T-helper 2 cell treated with Interferon-gamma antibody and Interleukin-4, amounts not matched to agents 100 ng/mL and 5 ng/mL, for 36 hours (primary cell): ENCODE results near the gene PTPN12. TPM values are rescaled to one million over a fixed set of nuclear protein-coding genes. Genes with fewer than 3 reads are reported as not detected.
"Not testable (repeated sequence)": the region's sequence is repeated elsewhere in the genome, so short reads cannot be mapped to it uniquely, and the experiment has no call there.

ENCODE experiments used
- intact Hi-C: fragments of 100-400 bp; cut with micrococcal nuclease; formaldehyde crosslinking; loops from one replicate; pipeline ENCODE4 v1.15.1; 2023
- total RNA-seq: library from RNA; stranded (reverse); gene quantifications from 2 replicates; pipeline ENCODE4 v1.2.3, GENCODE V29; 2022

The PTPN12 gene
- total RNA-seq, 1 donor from 2014 or later = 17.4 TPM

DNA sequence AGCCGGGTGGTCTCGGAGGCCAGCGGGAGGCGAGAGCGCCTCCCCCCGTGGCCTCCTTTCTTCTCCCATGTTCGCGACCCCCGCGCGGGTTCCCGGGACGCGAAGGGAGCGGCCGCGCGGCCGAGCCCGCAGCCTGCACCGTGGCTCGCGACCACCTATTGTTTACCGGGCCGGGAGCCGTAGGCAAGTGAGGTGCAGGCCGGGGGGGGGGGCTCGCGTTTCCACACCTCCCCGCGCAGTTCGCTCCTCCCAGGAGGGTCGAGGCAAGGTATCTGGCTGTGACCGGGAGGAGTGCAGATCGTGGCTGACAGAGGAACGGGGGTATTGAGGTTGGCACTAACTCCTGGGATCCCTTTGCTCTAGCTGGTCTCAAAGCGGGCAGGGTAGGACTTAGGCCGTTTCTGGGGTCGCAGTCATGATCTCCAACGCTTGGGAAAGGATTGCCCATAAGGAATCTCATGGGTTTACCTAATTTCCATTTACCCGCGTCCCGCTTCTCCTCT is 734 bp downstream of the PTPN12 start:
- intact Hi-C loops = loop anchor here (1.0 to 5.0 kb wide), 3 partner anchors 122 to 1145 kb away; partner anchors contain the start of genes CCDC146 and GSAP

- intact Hi-C loops = loop anchor here (5.0 kb wide), 1 partner anchor 416 kb away; the partner anchor contains the start of gene CCDC146
These were observed 1.5 kb downstream of the PTPN12 start for GRCh38 chr7:77538281-77539212.

GRCh38 chr7:77540402-77540822 is 3.3 kb downstream of the PTPN12 start:
- intact Hi-C loops = no loop called here

- intact Hi-C loops = not testable (repeated sequence)
These were observed 3.9 kb downstream of the PTPN12 start for GRCh38 chr7:77540993-77541392.

- intact Hi-C loops = no loop called here
These were observed 5.3 kb downstream of the PTPN12 start for GRCh38 chr7:77542409-77542808.

DNA sequence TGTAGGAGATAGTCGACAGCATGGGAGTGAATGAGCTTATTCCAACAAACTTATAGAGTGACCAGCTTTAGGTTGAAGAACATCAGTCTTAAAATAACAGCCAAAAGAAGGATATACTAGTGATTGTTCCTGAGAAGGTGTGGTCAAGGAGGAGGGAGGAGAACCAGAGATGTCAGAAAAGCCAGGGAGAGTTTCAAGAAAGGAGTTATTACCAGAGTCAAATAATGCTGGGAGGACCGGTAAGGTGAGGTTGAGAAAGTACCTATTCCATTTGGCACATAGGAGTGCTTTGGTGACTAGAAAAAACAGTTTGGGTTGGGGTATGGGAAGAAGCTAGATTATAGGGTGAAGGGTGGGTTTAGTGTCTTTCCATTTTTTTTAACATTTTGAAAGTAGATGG is 5.8 kb downstream of the PTPN12 start:
- intact Hi-C loops = no loop called here

DNA sequence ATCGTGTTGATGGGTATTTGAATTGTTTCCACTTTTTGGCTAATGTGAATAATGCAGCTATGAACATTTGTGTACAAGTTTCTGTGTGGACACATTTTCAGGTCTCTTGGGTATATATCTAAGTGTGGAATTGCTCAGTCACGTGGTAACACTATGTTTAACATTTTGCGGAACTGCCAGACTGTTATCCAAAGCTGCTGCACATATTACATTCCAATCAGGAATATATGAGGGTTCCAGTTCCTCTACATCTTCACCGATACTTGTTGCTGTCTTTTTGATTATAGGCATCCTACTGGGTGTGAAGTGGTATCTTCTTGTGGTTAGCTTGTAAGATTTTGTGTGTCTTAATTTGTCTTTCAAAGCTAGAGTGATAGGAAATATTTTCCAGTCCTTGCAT is 6.8 kb downstream of the PTPN12 start:
- intact Hi-C loops = no loop called here

GRCh38 chr7:77544518-77544917 is 7.4 kb downstream of the PTPN12 start:
- intact Hi-C loops = no loop called here

- intact Hi-C loops = no loop called here
These were observed 11.1 kb downstream of the PTPN12 start for GRCh38 chr7:77548206-77548605.

GRCh38 chr7:77549106-77549870 is 12.2 kb downstream of the PTPN12 start:
- intact Hi-C loops = no loop called here

DNA sequence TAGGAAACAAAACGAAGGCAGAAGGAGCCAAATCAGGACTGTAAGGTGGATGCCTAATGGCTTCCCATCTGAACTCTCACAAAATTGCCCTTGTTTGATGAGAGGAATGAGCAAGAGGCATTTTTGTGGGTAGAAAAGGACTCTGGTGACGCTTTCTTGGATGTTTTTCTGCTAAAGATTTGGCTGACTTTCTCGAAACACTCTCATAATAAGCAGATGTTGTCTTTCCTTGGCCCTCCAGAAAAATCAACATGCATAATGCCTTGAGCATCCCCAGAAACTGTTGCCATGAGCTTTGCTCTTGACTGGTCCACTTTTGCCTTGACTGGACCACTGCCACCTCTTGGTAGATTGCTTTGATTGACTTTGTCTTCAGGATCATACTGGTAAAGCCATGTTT is 13.5 kb downstream of the PTPN12 start:
- intact Hi-C loops = no loop called here

GRCh38 chr7:77553123-77553522 is 16.0 kb downstream of the PTPN12 start:
- intact Hi-C loops = no loop called here

DNA sequence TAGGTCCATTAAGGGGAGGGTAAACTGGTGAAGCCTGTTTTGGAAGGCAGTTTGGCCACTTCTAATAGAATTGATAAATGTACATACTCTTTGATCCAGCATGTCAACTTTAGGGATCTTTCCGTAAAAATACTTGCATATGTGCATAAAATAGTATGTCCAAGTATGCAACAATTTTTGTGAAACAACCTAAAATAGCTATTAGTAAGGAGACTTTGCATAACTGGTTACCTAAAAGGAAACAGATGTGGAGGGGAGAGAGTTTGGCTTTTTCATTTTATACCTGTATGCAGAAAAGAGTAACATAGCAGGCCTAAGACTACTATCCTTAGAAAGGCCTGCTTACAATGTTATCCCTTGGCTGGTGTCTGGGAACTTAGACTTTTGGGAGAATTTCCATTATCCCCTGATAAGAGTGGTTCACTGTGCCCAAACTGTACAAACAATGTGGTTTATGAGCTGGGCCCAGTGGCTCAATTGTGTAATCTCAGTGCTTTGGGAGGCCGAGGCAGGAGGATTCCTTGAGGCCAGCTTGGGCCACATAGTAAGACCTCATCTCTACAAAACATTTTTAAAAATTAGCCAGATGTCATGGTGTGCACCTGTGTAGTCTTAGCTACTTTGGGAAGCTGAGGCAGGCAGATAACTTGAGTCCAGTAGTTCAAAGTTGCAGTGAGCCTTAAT is 21.3 kb downstream of the PTPN12 start:
- intact Hi-C loops = no loop called here

GRCh38 chr7:77561352-77561751 is 24.3 kb downstream of the PTPN12 start:
- intact Hi-C loops = no loop called here

DNA sequence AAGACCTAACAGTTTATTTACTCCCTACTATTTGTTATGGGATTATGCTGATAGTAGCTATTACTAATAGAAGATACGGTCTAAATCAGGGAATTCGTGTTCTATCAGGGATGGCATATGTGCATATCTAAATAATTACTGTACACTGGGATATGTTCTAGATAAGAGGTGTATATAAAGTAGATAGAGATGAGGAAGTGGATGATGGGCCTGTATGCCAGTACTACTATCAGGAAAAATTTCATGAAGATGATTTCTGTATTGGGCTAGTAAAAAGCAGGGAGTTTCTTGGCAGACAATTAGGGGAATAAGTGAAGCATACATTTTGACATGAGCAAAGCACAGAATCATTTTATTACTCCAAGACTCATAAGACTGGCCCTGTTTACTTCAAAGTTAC is 26.2 kb downstream of the PTPN12 start:
- intact Hi-C loops = no loop called here

GRCh38 chr7:77565917-77566316 is 28.8 kb downstream of the PTPN12 start:
- intact Hi-C loops = no loop called here

DNA sequence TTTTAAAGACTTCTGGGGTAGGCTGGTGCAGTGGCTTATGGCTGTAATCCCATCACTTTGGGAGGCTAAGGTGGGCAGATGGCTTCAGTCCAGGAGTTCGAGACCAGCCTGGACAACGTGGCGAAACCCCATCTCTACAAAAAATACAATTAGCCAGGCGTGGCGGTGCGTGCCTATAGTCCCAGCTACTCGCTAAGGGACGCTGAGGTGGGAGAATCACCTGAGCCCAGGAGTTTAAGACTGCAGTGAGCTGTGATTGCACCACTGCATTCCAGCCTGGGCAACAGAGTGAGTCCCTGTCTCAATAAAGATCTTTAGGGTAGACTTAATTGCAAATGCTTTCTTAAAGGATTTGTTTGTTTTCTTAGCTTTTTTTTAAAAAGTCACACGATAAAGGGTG is 29.3 kb downstream of the PTPN12 start:
- intact Hi-C loops = no loop called here

DNA sequence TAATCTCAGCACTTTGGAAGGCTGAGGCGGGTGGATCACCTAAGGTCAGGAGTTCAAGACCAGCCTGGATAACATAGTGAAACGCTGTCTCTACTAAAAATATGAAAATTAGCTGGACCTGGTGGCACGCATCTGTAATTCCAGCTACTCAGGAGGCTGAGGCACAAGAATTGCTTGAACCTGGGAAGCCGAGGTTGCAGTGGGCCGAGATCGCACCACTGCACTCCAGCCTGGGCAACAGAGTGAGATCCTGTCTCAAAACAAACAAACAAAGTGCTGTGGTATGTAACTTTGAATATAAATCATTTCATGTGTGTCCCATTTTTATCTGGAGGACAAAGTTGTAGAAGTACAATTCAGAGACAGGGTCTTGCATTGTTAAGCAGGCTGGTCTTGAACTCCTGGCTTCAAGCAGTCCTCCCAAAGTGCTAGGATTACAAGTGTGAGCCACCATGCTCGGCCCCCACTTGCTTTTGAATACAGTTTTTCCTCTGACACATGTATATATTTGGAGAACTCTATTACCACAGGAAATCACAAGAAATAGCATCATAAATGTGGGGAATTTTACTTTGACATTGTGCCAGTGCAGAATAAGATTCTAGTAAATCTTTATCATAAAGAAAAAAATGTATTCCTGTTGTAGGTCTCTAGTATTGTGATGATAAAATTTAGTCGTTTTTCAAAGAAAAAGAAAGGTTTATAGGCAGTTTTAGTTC is 32.6 kb downstream of the PTPN12 start:
- intact Hi-C loops = no loop called here

DNA sequence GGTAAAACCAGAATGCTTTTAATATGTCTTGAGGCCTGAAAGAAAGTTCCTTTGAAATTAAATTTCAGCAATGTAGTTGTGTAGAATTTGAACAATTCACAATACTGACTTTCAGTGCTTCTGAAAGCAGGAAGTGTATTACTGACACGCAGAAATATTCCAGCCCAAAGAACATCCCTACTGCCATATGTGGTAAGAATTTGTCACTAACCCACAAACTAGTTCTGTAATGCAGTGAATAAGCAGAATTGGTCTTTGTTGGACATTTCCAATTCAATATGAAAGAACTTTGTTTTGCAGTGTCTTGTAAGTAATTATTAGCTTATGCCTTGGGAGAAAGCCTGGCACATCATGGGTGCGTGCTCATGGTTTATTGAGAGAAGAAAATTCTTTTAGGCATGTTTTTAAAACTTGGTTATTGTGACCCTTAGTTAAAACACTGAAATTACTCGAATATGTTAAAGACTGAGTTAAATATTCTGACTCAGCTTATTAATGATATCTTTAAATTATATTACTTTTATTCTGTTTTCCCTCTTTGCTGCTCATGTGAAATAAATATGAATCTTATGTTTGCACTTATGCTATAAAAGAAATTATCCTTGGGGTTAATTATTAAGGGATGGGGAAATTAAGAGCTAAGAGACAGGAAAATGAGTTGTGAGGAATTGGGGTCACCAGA is 33.4 kb downstream of the PTPN12 start:
- intact Hi-C loops = no loop called here

- intact Hi-C loops = no loop called here
These were observed 34.7 kb downstream of the PTPN12 start for GRCh38 chr7:77571801-77572200.
